MCF 10A (cell line): ENCODE measurements around the gene SHANK1. TPM values are rescaled to one million over a fixed set of nuclear protein-coding genes. Genes with fewer than 3 reads are reported as not detected.
"Not testable (repeated sequence)": the region's sequence is repeated elsewhere in the genome, so short reads cannot be mapped to it uniquely, and the experiment has no call there.

ENCODE experiments used
- BruUV-seq: library from RNA; stranded (reverse); fragments of 400-500 nt; replicated peaks from 2 replicates; lab custom pipeline; 2021; lab: Mats Ljungman, UMichigan
- CTCF ChIA-PET: fragments of 300-600 bp; sonication (Branson Sonifier 250); formaldehyde crosslinking; extraction: SDS; loops from one replicate; lab custom pipeline; 2021; ENCODE audit warnings: antibody characterized with exemption, inconsistent platforms; lab: Yijun Ruan, JAX
- POLR2A ChIA-PET: fragments of 300-600, 350-650 bp; sonication (Branson Sonifier 250); formaldehyde crosslinking; extraction: SDS; loops from one replicate; lab custom pipeline; 2020; ENCODE audit warnings: antibody characterized with exemption, inconsistent platforms; lab: Yijun Ruan, JAX
- DNase-seq: peaks from one replicate; pipeline ENCODE4 v3.0.0-alpha.2; 2018; ENCODE audit not compliant: unreplicated experiment
- H3K27ac Mint-ChIP-seq: one replicate; pipeline ENCODE4 v1.8.0; 2022; ENCODE audit warnings: mild to moderate bottlenecking, low read depth, mixed read lengths; ENCODE audit not compliant: unreplicated experiment
- H3K27me3 Mint-ChIP-seq: one replicate; pipeline ENCODE4 v1.8.0; 2022; ENCODE audit warnings: mixed read lengths; ENCODE audit not compliant: insufficient read depth, unreplicated experiment
- H3K36me3 Mint-ChIP-seq: one replicate; pipeline ENCODE4 v1.8.0; 2022; ENCODE audit warnings: mild to moderate bottlenecking, moderate library complexity, mixed read lengths; ENCODE audit not compliant: insufficient read depth, unreplicated experiment
- H3K4me1 Mint-ChIP-seq: one replicate; pipeline ENCODE4 v1.8.0; 2022; ENCODE audit warnings: mixed read lengths; ENCODE audit not compliant: insufficient read depth, unreplicated experiment
- H3K4me3 Mint-ChIP-seq: one replicate; pipeline ENCODE4 v1.8.0; 2022; ENCODE audit warnings: mild to moderate bottlenecking, moderate library complexity, mixed read lengths; ENCODE audit not compliant: unreplicated experiment
- H3K9me3 Mint-ChIP-seq: one replicate; pipeline ENCODE4 v1.8.0; 2022; ENCODE audit warnings: mixed read lengths; ENCODE audit not compliant: unreplicated experiment
- intact Hi-C: fragments of 100-400 bp; cut with micrococcal nuclease; formaldehyde crosslinking; loops from 2 replicates; pipeline ENCODE4 v1.14.1; 2022
- total RNA-seq: library from RNA; stranded (reverse); gene quantifications from 2 replicates; pipeline ENCODE4 v1.2.3, GENCODE V29; 2022
- TF ChIP-seq, protein P1 (sequence below): fragments of 200-600 bp; IDR thresholded peaks from one replicate; pipeline ENCODE4 v1.8.0; 2022; ENCODE audit warnings: antibody characterized with exemption, mild to moderate bottlenecking; ENCODE audit not compliant: unreplicated experiment

Gene SHANK1
- total RNA-seq, 1 experiment from 2014 or later = 0.44 TPM

- no peak for DNase-seq
- BruUV-seq = no TSS peak
- no peaks in the 10 kb centered on the region for H3K27me3 Mint-ChIP-seq
- H3K27ac Mint-ChIP-seq = no peak overlapping the region
- no peaks in the 10 kb centered on the region for H3K4me1 Mint-ChIP-seq
- ChIA-PET CTCF (no interaction called here), POLR2A (no interaction called here)
- intact Hi-C loops = no loop called here
- TF ChIP-seq, protein P1, sequence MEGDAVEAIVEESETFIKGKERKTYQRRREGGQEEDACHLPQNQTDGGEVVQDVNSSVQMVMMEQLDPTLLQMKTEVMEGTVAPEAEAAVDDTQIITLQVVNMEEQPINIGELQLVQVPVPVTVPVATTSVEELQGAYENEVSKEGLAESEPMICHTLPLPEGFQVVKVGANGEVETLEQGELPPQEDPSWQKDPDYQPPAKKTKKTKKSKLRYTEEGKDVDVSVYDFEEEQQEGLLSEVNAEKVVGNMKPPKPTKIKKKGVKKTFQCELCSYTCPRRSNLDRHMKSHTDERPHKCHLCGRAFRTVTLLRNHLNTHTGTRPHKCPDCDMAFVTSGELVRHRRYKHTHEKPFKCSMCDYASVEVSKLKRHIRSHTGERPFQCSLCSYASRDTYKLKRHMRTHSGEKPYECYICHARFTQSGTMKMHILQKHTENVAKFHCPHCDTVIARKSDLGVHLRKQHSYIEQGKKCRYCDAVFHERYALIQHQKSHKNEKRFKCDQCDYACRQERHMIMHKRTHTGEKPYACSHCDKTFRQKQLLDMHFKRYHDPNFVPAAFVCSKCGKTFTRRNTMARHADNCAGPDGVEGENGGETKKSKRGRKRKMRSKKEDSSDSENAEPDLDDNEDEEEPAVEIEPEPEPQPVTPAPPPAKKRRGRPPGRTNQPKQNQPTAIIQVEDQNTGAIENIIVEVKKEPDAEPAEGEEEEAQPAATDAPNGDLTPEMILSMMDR = no peak
- no peak overlapping the region for H3K4me3 Mint-ChIP-seq
- H3K9me3 Mint-ChIP-seq = peaks cover 29% of the 10 kb centered on the region
- no peaks in the 10 kb centered on the region for H3K36me3 Mint-ChIP-seq
Measured at GRCh38 chr19:50626011-50626410, 93.6 kb downstream of the SHANK1 start.

DNA sequence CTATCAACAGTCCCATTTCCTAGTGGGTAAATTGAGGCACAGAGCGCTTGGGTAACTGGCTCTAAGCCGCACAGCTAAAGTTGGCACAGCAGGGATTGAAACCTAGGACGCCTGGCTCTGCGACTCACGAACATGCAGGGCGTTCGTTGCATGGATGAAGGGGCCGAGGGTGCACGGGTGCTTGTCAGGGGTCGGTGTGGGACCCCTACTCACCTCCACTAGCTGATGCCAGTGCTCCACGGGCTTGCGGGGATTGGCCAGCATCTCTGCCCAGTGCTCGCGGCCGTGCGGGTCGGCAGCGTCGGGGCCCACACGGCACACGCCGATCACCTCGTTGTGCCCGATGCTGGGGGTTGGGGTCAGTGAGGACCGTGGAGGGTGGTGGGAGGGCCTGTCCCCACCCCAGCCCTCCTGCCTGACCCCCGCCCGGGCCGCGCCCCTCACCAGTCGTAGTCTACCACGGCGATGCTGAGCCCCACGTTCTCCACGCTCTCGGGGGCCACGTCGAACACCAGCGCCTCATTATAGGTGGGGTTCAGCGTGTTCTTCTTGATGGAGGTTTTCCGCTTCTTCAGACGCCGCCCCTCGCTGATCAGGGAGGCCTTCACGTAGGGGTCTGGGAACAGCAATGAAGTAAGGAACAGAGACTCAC is 94.5 kb downstream of the SHANK1 start:
- H3K4me3 Mint-ChIP-seq = no peak overlapping the region
- peaks cover 21% of the 10 kb centered on the region for H3K9me3 Mint-ChIP-seq
- no peaks in the 10 kb centered on the region for H3K27me3 Mint-ChIP-seq
- ChIA-PET POLR2A (no interaction called here), CTCF (interaction anchor here (0.6 kb wide), 1 partner anchor 35 kb away, joined by 4 read pairs; no protein-coding TSS in a partner anchor)
- intact Hi-C loops = no loop called here
- TF ChIP-seq, protein P1 = no peak
- no TSS peak for BruUV-seq
- no peak for DNase-seq
- no peak overlapping the region for H3K27ac Mint-ChIP-seq
- no peaks in the 10 kb centered on the region for H3K4me1 Mint-ChIP-seq
- H3K36me3 Mint-ChIP-seq = no peaks in the 10 kb centered on the region

DNA sequence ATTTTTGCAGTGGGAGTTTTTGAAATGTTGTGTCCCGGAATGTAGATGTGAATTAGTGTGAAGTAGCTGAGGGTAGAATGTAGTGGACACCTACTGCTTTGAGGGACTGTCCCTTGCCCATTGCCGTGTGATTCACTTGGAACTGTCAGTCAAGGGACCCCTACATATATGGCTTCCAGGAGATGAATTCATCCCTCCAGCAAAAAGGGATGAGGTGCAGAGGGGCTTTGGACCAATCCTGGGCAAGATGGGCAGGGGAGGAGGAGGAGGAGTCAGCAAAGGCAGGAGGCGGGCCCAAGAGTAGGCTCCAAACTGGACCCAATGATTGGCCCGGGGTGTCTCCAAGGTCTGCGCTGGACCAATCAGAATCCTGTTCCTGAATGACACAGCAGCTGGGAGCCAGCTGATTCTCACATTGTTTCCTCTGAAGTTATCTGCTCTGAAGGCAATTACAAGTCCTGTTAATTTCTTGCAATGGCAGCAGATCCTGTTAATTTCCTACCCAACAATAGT is 99.2 kb downstream of the SHANK1 start:
- intact Hi-C loops, H3K27ac Mint-ChIP-seq, H3K9me3 Mint-ChIP-seq, H3K4me1 Mint-ChIP-seq, CTCF ChIA-PET, DNase-seq, H3K4me3 Mint-ChIP-seq, H3K36me3 Mint-ChIP-seq, BruUV-seq, H3K27me3 Mint-ChIP-seq, POLR2A ChIA-PET: not testable (repeated sequence)

GRCh38 chr19:50619184-50619583 is 100.4 kb downstream of the SHANK1 start:
- DNase-seq, H3K36me3 Mint-ChIP-seq, H3K27ac Mint-ChIP-seq, intact Hi-C loops, H3K27me3 Mint-ChIP-seq, BruUV-seq, POLR2A ChIA-PET, H3K4me1 Mint-ChIP-seq, H3K9me3 Mint-ChIP-seq, H3K4me3 Mint-ChIP-seq, CTCF ChIA-PET: not testable (repeated sequence)

DNA sequence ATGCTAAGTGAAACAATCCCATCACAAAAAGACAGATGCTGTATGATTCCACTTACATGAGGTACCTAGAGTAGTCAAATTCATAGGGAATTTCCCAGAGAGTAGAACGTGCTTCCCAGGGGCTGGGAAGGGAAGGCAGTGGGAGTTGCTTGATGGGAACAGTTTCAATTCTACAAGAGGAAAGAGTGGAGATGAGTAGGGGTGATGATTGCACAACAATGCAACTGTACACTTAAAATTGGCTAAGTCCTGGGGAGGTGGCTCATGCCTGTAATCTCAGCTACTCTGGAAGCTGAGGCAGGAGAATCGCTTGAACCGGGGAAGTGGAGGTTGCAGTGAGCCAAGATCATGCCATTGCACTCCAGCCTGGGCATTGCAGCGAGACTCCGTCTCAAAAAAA is 101.2 kb downstream of the SHANK1 start:
- H3K4me1 Mint-ChIP-seq, intact Hi-C loops, POLR2A ChIA-PET, CTCF ChIA-PET, H3K27ac Mint-ChIP-seq, BruUV-seq, H3K9me3 Mint-ChIP-seq, H3K27me3 Mint-ChIP-seq, H3K4me3 Mint-ChIP-seq, DNase-seq, H3K36me3 Mint-ChIP-seq: not testable (repeated sequence)

DNA sequence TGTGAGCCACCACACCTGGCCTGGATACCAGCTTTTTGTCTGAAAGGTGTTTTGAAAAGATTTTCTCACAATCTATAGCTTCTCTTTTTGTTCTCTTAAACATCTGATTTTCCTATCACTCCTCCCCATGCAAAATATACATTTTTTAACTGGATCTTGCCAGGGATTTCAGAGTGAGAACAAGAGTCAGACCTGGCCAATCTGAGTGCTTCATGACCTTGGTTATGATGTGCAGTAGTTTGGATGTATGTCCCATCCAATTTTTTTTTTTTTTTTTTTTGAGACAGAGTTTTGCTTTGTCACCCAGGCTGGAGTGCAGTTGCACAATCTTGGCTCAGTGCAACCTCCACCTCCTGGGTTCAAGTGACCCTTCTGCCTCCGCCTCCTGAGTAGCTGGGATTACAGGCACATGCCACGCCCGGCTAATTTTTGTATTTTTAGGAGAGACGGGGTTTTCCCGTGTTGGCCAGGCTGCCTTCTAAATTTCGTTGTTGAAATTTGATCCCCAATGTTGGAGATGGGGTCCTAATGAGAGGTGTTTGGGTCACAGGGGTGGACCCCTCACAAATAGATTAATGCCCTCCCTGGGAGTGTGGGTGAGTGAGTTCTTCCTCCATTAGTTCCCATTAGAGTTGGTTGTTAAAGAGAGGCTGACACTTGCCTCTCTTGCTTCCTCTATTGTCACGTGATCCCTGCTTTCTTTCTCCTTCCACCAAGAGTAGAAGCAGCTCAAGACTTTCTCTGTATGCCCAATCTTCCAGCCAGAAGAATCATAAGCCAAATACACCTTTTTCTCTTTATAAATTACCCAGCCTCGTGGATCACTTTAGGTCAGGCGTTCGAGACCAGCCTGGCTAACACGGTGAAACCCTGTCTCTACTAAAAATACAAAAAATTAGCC is 106.8 kb downstream of the SHANK1 start:
- BruUV-seq, H3K27me3 Mint-ChIP-seq, DNase-seq, H3K36me3 Mint-ChIP-seq, intact Hi-C loops, H3K27ac Mint-ChIP-seq, H3K4me1 Mint-ChIP-seq, H3K9me3 Mint-ChIP-seq, H3K4me3 Mint-ChIP-seq, POLR2A ChIA-PET: not testable (repeated sequence)
- CTCF ChIA-PET = interaction anchor here (0.6 kb wide), 1 partner anchor 14 kb away, joined by 5 read pairs; no protein-coding TSS in a partner anchor
